Upper lobe of left lung (tissue), 4 donors: Measurements from ENCODE around the gene CTTN.

Experiments used
- CTCF ChIP-seq, 6 experiments: fragments of 450-650 bp in 4 of 6; fragments of 200-600 bp in 2 of 6; sonication (generic) in 2 of 6; IDR thresholded peaks; one replicate each; pipeline ENCODE4 v1.5.1; 2016 to 2019; ENCODE audit warnings: antibody characterized with exemption in 6 of 6
- EP300 ChIP-seq, 4 donors: sonication (generic); formaldehyde crosslinking; IDR thresholded peaks; one replicate each; pipeline ENCODE4 v1.5.1; 2017; ENCODE audit warnings: antibody characterized with exemption in 4 of 4, control low read depth in 2 of 4
- POLR2A ChIP-seq, 4 donors: fragments of 450-650 bp; IDR thresholded peaks; one replicate each; pipeline ENCODE4 v1.5.1; 2016 to 2017; ENCODE audit warnings: antibody characterized with exemption in 4 of 4, mild to moderate bottlenecking in 2 of 4
- POLR2AphosphoS5 ChIP-seq, 2 donors: sonication (generic); formaldehyde crosslinking; IDR thresholded peaks; one replicate each; pipeline ENCODE4 v1.5.1; 2017; ENCODE audit warnings: antibody characterized with exemption in 2 of 2

DNA sequence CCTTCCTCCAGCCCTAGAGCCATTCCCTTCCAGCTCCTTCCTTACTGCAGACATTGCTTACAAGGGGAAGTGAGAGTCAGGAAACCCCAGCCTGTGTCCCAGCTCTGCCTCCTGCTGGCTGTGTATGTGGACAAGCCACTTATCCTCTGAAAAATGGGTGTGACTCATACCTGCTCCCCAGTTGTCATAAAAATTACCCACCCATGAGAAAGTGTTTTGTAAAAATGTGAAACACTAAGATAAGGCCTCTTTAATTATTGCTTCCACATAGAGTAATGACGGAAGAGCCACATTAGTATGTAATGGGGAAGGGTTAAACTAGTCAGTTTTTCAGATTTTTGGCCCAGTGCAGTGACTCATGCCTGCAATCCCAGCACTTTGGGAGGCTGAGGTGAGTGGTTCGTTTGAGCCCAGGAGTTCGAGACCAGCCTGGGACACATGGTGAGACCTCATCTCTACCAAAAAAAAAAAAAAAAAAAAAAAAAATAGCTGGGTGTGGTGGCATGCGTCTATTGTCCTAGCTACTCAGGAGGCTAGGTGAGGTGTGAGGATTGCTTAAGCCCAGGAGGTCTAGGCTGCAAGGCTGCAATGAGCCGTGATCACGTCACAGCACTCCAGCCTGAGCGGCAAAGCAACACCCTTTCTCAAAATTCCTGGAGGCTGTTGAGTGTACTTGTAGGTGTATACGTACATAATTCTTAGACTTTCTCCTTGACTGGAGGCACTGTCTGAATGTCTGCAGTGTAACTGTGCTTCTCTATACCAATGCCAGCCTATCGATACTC lies 84.9 kb downstream of the CTTN start:
- TF ChIP-seq CTCF (IDR thresholded peaks at IDR 0.05), result peak; percentile 13 to 47 (median 20)
- TF ChIP-seq POLR2AphosphoS5 (IDR thresholded peaks at IDR 0.05), result no peak
- TF ChIP-seq EP300 (IDR thresholded peaks at IDR 0.05), result peak in 1 of 4 donors; percentile 44
- TF ChIP-seq POLR2A (IDR thresholded peaks at IDR 0.05), result no peak
